Measurements from ENCODE around the gene NEDD9. TPM values are rescaled to one million over a fixed set of nuclear protein-coding genes. Genes with fewer than 3 reads are reported as not detected.

NEDD9 gene
- total and polyA plus RNA-seq, 2 experiments from 2014 or later: 4.4 to 13.0 TPM

DNA sequence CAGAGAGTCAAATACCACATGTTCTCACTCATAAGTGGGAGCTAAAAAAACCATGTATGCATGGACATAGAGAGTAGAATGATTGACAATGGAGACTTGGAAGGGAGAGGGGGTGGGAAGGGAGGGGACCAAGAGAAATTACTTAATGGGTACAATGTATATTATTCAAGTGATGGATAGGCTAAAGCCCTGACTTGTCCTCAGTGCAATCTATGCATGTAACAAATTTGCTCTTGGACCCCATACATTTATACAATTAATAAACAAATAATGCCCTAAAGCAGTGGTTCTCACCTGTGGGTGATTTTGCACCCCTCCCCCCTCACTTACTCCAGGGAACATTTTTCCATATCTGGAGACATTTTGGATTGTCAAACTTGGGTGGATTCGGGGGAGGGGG, 33.5 kb upstream of the NEDD9 start:
- Mint-ChIP-seq H3K4me1 (peaks cover 8% of the 10 kb centered on the region), H3K9me3 (no peaks in the 10 kb centered on the region), H3K27ac (no peak overlapping the region), H3K27me3 (ENCODE audit: insufficient read depth, low read depth, poor library complexity) (peaks cover 3% of the 10 kb centered on the region), H3K36me3 (ENCODE audit: low read depth) (no peaks in the 10 kb centered on the region), H3K4me3 (no peak overlapping the region)
- DNase-seq (ENCODE audit: low spot score) (no peak), ATAC-seq (no peak)
- Histone ChIP-seq H3K4me2 (no peak overlapping the region), H4K20me1 (replicated peaks; ENCODE audit: insufficient read depth) (no peaks in the 10 kb centered on the region; the same call in 1 of the 2 replicates), H3K36me3 (ENCODE audit: insufficient read depth) (no peaks in the 10 kb centered on the region), H3K4me1 (ENCODE audit: insufficient read depth) (no peaks in the 10 kb centered on the region), H3K27me3 (ENCODE audit: insufficient read depth) (no peaks in the 10 kb centered on the region), H3K79me2 (replicated peaks; ENCODE audit: insufficient read depth) (no peaks in the 10 kb centered on the region), H3F3A (replicated peaks; ENCODE audit: low read depth) (no peaks in the 10 kb centered on the region), H3K4me3 (no peak overlapping the region), H3K27ac (ENCODE audit: low read depth) (no peak overlapping the region), H2AFZ (no peak overlapping the region), H3K9me2 (ENCODE audit: insufficient read depth) (peaks cover 10% of the 10 kb centered on the region; the same call in 1 of the 2 replicates)
- TF ChIP-seq CREB1 (CRISPR knock-in tag; IDR thresholded peaks at IDR 0.05; ENCODE audit: low read depth) (no peak), EZH2 (IDR thresholded peaks at IDR 0.05; ENCODE audit: low read depth, unreplicated experiment) (no peak), ZNF331 (CRISPR knock-in tag; IDR thresholded peaks at IDR 0.05; ENCODE audit: low read depth) (no peak), POLR2AphosphoS5 (IDR thresholded peaks at IDR 0.05; ENCODE audit: low read depth) (no peak), EZH2phosphoT487 (IDR thresholded peaks at IDR 0.05; ENCODE audit: unreplicated experiment) (no peak), NANOG (IDR thresholded peaks at IDR 0.05; ENCODE audit: borderline replicate concordance) (no peak), STAT1 (IDR thresholded peaks at IDR 0.05; ENCODE audit: unreplicated experiment) (no peak), ZNF114 (CRISPR knock-in tag; IDR thresholded peaks at IDR 0.05) (no peak)
- TF ChIP-seq, protein P1, sequence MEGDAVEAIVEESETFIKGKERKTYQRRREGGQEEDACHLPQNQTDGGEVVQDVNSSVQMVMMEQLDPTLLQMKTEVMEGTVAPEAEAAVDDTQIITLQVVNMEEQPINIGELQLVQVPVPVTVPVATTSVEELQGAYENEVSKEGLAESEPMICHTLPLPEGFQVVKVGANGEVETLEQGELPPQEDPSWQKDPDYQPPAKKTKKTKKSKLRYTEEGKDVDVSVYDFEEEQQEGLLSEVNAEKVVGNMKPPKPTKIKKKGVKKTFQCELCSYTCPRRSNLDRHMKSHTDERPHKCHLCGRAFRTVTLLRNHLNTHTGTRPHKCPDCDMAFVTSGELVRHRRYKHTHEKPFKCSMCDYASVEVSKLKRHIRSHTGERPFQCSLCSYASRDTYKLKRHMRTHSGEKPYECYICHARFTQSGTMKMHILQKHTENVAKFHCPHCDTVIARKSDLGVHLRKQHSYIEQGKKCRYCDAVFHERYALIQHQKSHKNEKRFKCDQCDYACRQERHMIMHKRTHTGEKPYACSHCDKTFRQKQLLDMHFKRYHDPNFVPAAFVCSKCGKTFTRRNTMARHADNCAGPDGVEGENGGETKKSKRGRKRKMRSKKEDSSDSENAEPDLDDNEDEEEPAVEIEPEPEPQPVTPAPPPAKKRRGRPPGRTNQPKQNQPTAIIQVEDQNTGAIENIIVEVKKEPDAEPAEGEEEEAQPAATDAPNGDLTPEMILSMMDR (conservative IDR thresholded peaks at IDR 0.05; ENCODE audit: low read depth in 2 of 2): no peak
- TF ChIP-seq, protein P2, sequence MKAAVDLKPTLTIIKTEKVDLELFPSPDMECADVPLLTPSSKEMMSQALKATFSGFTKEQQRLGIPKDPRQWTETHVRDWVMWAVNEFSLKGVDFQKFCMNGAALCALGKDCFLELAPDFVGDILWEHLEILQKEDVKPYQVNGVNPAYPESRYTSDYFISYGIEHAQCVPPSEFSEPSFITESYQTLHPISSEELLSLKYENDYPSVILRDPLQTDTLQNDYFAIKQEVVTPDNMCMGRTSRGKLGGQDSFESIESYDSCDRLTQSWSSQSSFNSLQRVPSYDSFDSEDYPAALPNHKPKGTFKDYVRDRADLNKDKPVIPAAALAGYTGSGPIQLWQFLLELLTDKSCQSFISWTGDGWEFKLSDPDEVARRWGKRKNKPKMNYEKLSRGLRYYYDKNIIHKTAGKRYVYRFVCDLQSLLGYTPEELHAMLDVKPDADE (IDR thresholded peaks at IDR 0.05): no peak
- TF ChIP-seq, protein P3, sequence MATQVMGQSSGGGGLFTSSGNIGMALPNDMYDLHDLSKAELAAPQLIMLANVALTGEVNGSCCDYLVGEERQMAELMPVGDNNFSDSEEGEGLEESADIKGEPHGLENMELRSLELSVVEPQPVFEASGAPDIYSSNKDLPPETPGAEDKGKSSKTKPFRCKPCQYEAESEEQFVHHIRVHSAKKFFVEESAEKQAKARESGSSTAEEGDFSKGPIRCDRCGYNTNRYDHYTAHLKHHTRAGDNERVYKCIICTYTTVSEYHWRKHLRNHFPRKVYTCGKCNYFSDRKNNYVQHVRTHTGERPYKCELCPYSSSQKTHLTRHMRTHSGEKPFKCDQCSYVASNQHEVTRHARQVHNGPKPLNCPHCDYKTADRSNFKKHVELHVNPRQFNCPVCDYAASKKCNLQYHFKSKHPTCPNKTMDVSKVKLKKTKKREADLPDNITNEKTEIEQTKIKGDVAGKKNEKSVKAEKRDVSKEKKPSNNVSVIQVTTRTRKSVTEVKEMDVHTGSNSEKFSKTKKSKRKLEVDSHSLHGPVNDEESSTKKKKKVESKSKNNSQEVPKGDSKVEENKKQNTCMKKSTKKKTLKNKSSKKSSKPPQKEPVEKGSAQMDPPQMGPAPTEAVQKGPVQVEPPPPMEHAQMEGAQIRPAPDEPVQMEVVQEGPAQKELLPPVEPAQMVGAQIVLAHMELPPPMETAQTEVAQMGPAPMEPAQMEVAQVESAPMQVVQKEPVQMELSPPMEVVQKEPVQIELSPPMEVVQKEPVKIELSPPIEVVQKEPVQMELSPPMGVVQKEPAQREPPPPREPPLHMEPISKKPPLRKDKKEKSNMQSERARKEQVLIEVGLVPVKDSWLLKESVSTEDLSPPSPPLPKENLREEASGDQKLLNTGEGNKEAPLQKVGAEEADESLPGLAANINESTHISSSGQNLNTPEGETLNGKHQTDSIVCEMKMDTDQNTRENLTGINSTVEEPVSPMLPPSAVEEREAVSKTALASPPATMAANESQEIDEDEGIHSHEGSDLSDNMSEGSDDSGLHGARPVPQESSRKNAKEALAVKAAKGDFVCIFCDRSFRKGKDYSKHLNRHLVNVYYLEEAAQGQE (IDR thresholded peaks at IDR 0.05; ENCODE audit: unreplicated experiment): no peak
- TF ChIP-seq, protein P4, sequence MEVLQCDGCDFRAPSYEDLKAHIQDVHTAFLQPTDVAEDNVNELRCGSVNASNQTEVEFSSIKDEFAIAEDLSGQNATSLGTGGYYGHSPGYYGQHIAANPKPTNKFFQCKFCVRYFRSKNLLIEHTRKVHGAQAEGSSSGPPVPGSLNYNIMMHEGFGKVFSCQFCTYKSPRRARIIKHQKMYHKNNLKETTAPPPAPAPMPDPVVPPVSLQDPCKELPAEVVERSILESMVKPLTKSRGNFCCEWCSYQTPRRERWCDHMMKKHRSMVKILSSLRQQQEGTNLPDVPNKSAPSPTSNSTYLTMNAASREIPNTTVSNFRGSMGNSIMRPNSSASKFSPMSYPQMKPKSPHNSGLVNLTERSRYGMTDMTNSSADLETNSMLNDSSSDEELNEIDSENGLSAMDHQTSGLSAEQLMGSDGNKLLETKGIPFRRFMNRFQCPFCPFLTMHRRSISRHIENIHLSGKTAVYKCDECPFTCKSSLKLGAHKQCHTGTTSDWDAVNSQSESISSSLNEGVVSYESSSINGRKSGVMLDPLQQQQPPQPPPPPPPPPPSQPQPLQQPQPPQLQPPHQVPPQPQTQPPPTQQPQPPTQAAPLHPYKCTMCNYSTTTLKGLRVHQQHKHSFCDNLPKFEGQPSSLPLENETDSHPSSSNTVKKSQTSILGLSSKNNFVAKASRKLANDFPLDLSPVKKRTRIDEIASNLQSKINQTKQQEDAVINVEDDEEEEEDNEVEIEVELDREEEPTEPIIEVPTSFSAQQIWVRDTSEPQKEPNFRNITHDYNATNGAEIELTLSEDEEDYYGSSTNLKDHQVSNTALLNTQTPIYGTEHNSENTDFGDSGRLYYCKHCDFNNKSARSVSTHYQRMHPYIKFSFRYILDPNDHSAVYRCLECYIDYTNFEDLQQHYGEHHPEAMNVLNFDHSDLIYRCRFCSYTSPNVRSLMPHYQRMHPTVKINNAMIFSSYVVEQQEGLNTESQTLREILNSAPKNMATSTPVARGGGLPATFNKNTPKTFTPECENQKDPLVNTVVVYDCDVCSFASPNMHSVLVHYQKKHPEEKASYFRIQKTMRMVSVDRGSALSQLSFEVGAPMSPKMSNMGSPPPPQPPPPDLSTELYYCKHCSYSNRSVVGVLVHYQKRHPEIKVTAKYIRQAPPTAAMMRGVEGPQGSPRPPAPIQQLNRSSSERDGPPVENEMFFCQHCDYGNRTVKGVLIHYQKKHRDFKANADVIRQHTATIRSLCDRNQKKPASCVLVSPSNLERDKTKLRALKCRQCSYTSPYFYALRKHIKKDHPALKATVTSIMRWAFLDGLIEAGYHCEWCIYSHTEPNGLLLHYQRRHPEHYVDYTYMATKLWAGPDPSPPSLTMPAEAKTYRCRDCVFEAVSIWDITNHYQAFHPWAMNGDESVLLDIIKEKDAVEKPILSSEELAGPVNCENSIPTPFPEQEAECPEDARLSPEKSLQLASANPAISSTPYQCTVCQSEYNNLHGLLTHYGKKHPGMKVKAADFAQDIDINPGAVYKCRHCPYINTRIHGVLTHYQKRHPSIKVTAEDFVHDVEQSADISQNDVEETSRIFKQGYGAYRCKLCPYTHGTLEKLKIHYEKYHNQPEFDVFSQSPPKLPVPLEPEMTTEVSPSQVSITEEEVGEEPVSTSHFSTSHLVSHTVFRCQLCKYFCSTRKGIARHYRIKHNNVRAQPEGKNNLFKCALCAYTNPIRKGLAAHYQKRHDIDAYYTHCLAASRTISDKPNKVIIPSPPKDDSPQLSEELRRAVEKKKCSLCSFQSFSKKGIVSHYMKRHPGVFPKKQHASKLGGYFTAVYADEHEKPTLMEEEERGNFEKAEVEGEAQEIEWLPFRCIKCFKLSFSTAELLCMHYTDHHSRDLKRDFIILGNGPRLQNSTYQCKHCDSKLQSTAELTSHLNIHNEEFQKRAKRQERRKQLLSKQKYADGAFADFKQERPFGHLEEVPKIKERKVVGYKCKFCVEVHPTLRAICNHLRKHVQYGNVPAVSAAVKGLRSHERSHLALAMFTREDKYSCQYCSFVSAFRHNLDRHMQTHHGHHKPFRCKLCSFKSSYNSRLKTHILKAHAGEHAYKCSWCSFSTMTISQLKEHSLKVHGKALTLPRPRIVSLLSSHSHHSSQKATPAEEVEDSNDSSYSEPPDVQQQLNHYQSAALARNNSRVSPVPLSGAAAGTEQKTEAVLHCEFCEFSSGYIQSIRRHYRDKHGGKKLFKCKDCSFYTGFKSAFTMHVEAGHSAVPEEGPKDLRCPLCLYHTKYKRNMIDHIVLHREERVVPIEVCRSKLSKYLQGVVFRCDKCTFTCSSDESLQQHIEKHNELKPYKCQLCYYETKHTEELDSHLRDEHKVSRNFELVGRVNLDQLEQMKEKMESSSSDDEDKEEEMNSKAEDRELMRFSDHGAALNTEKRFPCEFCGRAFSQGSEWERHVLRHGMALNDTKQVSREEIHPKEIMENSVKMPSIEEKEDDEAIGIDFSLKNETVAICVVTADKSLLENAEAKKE (CRISPR knock-in tag; IDR thresholded peaks at IDR 0.05): no peak

Data from GM23338 (cell line).